Caki2 (cell line): Measurements from ENCODE around the gene XCL1. TPM values are rescaled to one million over a fixed set of nuclear protein-coding genes. Genes with fewer than 3 reads are reported as not detected.
"Not testable (repeated sequence)": the region's sequence is repeated elsewhere in the genome, so short reads cannot be mapped to it uniquely, and the experiment has no call there.

Experiments used
- DNase-seq: peaks from one replicate; pipeline ENCODE4 v3.0.0-alpha.2; 2015; ENCODE audit warnings: low read depth
- in situ Hi-C: cut with HindIII; loops from 2 replicates; pipeline ENCODE4 v1.10.0; 2016; ENCODE audit warnings: low sequenced_read_pairs, low pct_unique_long_range_greater_than_20kb, mixed read lengths
- total RNA-seq: library from RNA; depleted of rRNA; stranded (reverse); fragments of >200 nt; shearing (Covaris generic); gene quantifications from 2 replicates; pipeline ENCODE4 v1.2.3, GENCODE V29; 2014; ENCODE audit warnings: low replicate concordance; rRNA removed

The XCL1 gene, protein sequence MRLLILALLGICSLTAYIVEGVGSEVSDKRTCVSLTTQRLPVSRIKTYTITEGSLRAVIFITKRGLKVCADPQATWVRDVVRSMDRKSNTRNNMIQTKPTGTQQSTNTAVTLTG
- not detected in 2 replicates for total RNA-seq

DNA sequence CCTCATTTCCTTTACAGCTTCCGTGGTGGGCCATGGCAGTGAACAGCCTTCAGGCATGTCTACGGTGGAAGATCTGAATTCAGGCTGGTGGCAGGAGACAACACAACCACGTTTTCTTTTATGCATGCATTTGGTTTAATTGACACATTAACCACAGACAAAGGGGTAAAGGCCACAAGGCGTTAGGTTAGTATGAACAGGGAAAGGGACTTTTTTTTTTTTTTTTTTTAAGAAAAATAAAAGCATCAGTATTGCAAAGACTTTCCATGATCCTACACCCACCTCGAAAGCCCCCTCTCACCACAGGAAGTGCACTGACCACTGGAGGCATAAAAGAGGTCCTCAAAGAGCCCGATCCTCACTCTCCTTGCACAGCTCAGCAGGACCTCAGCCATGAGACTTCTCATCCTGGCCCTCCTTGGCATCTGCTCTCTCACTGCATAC, at the start of gene XCL1:
TSS of gene XCL1 (plus strand) at position 361 of the 444 bp plus-strand sequence. CDS start at position 394, 33 bp downstream.
- DNase-seq, in situ Hi-C loops: not testable (repeated sequence)

DNA sequence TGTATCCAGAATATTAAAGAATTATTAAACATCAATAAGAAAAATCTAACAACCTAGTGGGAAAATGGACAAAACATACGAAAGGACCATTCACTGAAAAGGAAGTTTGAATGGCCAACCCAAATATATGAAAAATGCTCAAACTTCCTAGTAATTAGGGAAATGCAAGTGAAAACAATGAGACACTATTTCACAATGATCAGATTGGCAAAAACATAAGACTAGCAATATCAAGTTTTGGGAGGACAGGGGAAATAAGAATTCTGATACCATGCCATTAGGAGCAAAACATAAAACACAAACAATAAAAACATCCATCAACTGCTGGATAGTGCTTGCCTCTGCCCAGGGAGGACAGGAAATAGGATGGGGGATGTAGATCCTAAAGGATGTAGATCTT, 46.9 kb upstream of the XCL1 start:
- no peak for DNase-seq
- in situ Hi-C loops: no loop called here

DNA sequence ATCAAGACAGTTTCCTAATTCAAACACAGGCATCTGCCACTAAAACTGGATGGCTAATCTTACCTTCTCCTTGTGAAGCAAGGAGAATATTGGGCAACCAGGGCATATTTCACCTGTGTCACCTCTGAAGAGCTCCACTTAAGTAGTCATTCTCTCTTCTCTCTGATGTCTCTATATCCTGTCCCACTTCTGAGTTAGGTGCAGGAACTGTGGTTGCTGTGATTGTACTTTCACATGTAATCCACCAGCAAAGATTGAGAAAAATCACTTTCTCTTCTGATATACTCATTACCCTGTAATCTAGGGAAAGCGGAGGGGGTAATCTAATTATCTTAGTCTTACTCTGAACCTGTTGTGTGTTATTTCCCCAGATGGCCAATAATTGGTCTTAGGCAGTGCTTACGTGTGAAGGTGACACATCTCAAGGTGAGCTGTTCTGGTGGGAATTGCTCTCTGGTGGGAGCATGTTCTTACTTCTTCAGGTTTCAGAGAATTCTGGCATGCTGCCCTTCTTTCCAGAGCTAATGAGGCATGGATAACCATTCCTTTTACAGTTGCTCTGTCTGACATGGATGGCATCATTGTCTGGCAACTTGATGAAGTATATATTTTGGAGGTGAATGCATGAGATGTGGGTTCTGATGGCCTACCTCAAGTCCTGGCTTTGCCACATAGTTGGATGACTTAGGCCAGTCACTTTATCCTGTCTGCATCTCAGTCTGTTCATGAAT, 44.6 kb upstream of the XCL1 start:
- peak; percentile 33 for DNase-seq
- in situ Hi-C loops: no loop called here

DNA sequence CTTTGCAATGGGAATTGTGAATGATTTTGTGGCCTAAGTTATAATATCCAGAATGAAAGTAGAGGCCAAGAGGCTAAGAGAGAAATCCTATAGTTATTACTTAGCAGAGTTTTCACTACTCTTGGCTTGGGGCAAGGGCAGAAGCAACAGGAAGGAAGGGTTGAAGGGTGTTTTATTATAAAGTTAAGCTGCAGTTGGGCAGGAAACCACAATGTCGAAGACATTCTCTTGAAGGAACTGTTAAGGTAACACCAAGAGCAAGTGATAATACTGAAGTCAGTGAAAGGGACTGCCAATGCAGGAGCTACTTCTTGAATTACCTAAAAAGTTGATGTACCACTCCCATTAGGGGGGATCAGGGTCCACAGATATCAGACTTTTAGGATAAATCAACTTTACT, 40.9 kb upstream of the XCL1 start:
- no peak for DNase-seq
- in situ Hi-C loops: no loop called here

DNA sequence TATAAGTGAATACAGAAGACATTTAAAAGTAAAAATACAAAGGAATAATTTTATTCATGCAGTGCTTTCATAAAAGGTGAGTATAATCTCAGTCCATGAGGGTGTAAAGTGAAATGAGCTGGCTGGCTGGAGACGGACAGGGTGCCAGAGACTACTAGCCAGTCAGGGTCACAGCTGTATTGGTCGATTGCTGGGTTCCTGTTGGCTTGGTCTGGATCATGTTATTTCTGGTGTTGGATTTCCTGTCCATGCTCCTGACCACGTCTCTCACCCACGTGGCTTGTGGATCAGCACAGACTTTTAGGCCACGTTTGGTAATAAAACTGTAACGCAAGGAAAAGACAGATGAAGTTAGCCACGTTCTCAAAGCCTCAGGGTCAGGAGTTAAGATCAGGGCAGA, 35.6 kb upstream of the XCL1 start:
- DNase-seq, in situ Hi-C loops: not testable (repeated sequence)

DNA sequence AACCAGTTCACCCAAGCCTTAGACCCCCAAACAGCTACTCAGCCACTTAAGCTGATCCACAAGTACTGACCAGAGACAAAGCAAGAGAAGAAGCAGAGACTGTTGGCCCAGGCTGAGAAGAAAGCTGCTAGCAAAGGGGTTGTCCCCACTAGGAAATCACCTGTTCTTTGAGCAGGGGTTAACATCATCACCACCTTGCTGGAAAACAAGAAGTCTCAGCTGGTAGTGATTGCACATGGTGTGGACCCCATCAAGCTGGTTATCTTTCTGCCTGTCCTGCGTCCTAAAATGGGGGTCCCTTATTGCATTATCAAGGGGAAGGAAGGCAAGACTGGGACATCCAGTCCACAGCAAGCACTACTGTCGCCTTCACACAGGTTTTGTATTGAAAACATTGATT, 33.4 kb upstream of the XCL1 start:
- DNase-seq, in situ Hi-C loops: not testable (repeated sequence)

DNA sequence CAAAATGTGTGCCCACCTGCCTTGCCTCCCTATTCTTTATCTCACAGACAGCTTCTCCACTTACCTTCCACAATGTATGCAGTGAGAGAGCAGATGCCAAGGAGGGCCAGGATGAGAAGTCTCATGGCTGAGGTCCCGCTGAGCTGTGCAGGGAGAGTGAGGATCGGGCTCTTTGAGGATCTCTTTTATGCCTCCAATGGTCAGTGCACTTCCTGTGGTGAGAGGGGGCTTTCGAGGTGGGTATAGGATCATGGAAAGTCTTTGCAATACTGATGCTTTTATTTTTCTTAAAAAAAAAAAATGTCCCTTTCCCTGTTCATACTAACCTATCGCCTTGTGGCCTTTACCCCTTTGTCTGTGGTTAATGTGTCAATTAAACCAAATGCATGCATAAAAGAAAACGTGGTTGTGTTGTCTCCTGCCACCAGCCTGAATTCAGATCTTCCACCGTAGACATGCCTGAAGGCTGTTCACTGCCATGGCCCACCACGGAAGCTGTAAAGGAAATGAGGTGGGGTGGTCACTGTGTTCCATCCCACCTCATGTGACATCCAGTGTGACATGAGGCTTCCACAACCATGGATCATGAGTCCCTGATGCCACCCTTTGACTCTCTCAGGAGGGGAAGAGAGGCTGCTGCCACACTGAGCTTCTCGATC, 32.4 kb upstream of the XCL1 start, which contains the start of gene XCL2:
TSS of gene XCL2 (minus strand) at position 158 of the 659 bp plus-strand sequence. CDS start at position 125, 33 bp downstream.
- in situ Hi-C loops, DNase-seq: not testable (repeated sequence)

DNA sequence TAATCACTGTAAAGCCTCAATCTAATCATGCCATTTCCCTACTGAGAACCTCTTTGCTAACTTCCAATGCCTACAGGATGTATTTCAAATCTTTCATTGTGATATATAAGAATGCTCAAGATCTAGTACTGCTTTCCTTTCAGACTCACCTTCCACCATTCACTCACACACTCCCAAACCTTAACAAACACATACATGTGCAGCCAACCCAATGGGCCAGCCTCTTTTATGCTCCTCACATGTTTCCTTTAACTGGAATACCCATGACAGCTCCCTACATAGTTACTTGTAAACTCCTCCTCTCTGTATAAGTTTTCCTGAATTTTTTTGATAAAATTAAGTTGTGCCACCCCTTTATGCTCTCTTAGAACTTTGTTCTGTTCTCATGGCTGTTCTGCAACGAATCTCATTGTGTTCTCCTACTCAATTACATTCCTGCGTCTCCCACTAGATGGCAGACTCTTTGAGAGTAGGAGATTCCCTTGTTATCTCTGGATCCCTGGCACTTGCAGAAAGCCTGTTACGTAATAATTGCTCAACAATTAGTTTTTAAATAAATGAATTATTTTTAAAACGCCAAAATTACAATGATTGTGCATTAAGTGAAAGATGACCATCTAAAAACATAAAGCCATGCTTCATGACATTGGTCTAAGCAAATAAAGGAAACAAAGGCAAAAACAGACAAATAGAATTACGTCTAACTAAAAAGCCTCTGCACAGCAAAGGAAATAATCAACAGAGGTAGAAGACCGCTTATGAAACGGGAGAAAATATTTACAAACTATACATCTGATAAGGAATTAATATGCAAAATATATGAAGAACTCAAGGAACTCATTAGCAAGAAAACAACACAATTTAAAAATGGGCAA, 30.5 kb upstream of the XCL1 start:
- DNase-seq: peak; percentile 40
- in situ Hi-C loops: not testable (repeated sequence)

DNA sequence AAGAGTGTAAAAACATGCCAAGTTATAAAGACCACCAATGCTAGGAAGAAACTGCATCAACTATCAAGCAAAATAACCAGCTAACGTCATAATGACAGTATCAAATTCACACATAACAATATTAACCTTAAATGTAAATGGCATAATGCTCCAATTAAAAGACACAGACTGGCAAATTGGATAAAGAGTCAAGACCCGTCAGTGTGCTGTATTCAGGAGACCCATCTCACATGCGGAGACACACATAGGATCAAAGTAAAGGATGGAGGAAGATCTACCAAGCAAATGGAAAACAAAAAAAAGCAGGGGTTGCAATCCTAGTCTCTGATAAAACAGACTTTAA, 29.9 kb upstream of the XCL1 start:
- DNase-seq, in situ Hi-C loops: not testable (repeated sequence)

DNA sequence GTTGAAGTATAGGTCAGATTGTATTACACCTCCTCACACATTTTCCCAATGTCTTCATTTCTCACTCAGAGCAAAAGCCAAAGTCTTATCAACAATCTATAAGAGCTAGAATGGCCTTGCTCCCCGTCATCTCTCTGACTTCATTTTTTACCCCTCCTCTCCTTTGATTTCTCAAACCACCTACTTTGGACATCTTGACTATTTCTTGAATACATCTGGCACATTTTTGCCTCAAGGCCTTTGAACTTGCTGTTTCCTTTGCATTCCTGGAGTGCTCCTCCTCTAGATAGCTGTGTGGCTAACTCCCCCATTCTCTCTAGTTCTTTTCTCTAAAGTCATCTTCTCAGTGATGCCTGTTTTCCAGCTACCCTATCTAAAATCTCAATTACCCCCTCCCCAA, 25.4 kb upstream of the XCL1 start:
- DNase-seq: no peak
- in situ Hi-C loops: no loop called here

DNA sequence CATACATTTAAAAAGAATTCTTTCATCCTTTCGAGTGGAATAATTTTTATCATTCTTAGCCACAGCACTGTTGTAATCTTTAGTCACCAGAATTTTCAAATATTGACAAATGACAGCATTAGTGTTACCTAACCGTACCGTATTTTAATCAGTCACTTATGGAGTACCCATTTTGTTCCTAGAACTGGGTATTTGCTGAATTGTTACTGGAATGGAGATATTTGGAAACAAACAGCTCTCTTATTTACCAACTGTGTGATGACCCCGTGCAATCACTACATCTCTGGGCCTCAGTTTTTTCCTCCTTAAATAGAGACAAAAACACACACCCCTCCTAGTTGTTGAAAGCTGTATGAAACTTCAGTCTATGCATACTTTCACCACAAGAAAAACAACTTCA, 24.7 kb upstream of the XCL1 start:
- in situ Hi-C loops: no loop called here

DNA sequence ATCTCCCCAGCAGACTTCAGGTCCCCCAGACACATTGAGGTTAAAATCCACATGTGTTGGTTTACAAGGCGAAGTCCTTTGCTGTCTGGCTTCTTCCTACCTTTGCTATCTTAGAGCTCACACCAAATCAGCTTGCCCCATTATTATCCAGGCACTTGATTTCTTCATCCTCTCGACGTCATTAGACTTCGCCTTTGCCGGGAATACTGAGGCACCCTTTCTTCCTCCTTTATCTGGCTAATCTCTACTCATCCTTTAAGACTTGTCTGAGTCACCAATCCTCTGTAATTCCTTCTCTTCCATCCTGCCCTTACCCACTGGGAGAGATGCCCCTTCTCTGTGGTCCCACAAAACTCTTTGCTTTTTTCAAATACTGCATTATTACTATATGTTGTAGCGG, 23.4 kb upstream of the XCL1 start:
- DNase-seq: no peak
- in situ Hi-C loops: no loop called here

More for the DNA sequence above, 24.7 kb upstream of the XCL1 start:
- no peak for DNase-seq

DNA sequence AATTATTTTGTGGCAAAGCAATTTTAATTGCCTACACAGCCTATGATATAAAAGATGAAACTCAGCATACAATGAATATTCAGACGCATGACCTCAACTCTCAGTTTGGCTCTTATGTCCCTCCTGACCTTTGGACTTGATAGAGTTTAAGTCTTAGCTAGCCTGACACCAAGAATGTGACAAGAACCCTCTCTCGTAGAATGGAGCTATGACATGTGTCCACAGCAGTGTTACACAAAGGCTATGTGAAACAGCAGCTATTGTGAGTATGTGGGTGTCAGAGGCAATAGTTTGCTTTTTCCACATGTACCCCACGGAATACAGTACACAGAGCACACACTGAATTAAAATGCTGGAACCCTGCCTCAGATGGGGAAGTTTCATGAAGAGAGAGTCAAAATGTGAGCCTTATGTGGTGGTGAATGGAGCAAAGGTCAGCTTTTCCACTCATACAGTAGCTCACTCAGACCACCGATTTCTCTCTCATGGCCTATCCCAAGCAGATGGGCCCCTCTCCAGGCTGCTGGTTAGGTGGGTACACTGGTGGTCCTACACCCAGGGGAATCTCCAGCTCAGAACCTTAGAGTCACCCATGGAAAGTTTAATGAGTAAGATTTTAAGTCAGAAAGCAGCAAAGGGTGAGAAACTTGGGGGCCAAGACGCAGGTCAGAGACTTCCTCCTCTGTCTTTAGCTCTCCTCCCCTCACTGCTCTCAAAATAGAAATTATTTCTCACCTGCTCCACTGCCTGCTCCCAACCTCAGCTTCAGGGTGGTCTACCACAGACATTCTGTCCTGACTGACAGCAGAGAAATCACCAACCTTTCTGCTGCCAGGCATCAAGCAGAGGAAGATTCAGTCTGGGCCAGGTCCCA, 22.5 kb upstream of the XCL1 start:
- in situ Hi-C loops: no loop called here
- no peak for DNase-seq

DNA sequence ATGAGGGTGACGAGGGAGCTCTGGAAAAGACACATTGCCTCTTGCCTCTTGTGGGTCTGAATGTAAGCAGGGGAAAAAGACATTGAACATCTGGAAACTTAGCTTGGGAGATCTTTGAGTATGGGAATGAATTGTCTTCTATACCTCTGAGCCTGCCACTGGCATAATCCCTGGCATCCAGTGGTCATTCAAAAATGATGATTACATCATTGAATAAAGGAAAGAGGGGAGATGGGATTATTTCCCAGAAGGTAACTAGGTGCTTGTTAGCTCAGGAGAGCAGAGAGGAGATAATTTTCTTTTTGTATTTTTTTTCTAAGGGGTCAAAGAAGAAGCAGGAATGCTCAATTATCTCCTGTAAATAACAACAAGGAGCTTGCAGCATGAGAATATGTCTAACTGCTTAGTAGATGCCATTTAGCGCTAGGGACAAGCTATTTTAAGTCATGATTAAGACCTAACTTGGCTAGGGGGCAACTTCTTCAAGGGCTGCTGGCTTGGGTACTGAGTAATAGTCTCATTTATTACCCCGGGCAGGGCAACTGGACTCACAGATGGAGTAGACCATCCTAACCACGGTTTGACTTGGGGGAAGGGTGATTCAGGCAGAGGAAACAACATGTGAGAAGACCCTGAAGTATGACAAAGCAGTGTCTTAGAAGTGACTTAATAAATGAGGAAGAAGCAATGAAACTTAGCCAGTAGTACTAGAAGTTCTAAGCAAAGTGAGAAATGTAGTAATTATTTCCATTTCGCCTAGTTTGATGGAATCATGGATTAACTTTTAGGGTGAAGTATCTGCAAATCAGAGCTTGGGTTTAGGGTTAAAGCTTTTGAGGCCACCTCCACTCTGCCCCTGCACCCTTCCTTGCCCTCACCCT, 21.6 kb upstream of the XCL1 start:
- no peak for DNase-seq
- in situ Hi-C loops: no loop called here

DNA sequence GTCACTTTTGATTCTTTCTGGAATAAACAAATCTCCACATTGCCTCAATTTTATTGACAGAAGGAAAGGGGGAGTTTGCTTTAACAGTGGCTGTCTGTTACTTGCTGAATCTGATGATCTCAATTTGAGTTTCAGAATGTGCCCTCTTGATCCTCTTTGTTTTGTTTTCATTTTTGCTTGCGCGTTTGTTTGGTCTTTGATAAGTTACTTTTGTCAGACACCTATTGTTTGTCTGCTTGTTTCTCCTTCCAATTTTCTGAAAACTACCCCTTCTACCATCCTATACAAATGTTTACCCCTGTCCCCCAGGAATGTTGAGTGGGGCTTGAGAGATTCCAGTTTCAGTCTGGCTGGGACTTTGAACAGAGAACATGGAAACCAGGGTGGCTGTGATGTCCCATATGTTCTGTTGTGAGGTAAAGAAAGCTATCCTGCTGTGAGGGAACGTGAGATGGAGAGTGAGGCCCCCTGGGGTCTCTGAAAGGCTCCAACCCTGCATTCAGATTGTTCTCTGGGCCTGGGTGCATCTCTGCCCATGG, 20.8 kb upstream of the XCL1 start:
- DNase-seq: no peak
- in situ Hi-C loops: no loop called here

DNA sequence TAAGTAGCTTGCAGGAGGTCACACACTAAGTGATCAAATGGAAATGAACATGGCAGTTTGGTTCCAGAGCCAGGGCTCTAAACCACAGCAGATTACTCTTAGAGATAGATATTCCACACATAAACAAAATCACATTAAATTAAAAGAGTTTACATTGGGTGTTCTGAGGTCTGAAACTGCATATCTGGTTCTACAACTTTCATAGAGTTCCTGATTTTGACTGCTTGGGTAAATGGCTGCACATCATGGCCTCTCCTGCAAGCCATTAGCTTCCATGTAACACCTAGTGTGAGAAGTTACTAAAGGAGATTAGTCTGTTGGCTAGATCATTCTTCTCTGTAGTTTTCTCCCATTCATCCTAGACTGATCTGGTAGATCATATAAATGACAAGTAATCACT, 19.8 kb upstream of the XCL1 start:
- no peak for DNase-seq
- in situ Hi-C loops: no loop called here

DNA sequence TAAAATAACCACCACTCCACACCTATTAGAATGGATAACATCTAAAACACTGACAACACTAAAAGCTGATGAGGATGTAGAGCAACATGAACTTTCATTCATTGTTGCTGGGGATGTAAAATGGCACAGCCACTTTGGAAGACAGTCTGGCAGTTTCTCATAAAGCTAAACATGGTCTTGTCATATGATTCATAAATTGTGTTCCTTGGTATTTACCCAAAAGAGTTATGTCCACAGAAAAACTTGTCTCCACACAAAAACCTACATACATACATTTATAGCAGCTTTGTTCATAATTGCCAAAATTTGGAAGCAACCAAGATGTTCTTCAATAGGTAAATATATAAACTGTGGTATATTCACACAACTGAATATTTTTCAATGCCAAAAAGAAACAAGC, 16.0 kb upstream of the XCL1 start:
- in situ Hi-C loops: no loop called here
- DNase-seq: no peak
